Medulla oblongata (tissue), 1 donor: ENCODE data around the gene JAZF1.
"Not testable (repeated sequence)": the region's sequence is repeated elsewhere in the genome, so short reads cannot be mapped to it uniquely, and the experiment has no call there.

Source experiments
- DNase-seq: peaks from one replicate; pipeline ENCODE4 v3.0.0-alpha.2; 2015; ENCODE audit errors: extremely low spot score

Gene JAZF1

GRCh38 chr7:27914409-27914808 is 266.2 kb downstream of the JAZF1 start:
- DNase-seq: no peak

- no peak for DNase-seq
These were observed 267.8 kb downstream of the JAZF1 start for GRCh38 chr7:27912751-27913150.

DNA sequence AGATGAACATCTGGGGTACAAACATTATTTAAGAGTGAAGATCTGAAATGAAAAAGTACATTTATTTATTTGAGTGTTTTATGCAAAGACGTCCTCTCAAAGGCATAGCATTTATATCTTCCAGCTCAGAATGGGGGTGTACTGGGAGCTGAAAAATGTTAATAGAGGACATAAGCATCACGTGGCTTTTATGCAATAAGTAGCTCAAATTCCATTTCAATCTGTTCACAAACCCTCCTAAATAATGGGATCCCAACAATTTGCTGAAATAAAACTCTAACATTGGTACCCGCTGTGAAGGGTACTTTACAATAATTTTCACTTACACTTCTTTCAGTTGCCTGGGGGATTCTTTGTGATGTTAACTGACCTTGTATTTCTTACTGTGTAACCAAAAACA is 268.7 kb downstream of the JAZF1 start:
- DNase-seq: no peak

- no peak for DNase-seq
These were observed 270.3 kb downstream of the JAZF1 start for GRCh38 chr7:27910326-27910725.

DNA sequence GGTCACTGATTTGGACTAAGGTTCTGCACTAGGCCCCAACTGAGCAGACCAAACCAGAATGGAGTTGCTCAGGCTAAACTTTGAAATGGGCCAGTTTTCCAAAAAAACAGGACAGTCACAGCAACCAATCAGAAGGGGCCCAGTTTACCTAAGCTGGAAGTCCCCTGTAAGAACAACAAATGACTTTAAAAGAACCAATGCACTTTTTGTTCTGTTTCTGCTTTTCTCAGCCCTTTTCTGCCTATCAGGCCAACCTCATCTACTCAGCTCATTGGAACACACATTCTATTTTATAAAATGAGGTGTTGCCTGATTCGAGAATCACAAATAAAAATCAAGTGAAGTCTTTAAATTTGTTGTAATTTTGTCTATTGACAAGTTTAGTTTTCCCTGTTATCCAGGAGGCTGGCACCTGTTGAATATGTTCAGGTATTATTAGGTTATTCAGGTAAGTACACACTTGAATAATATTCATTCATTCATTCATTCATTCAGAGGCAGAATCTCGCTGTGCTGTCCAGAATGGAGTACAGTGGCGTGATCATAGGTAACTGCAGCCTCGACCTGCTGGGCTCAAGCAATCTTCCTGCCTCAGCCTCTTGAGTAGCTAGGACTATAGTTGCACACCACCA is 271.9 kb downstream of the JAZF1 start:
- no peak for DNase-seq

- no peak for DNase-seq
These were observed 274.1 kb downstream of the JAZF1 start for GRCh38 chr7:27906385-27907091.

DNA sequence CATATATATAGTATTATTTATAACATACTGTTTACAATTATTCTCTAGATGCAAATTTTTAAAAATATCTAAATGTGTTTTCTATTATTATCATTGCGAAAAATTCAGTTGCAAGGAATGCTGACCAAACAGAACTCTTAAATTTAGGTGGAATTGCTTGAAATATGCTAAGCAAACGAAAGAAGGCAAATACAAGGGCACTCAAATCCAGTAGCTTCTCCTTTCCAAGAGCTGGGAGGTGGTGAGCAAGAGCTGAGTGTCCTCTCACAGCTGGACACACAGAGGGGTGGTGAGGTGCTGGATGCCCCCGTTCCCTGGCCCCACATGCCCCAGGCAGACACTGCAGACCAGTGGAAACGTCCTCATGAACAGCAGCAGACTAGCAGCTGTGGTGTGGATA is 274.6 kb downstream of the JAZF1 start:
- no peak for DNase-seq

DNA sequence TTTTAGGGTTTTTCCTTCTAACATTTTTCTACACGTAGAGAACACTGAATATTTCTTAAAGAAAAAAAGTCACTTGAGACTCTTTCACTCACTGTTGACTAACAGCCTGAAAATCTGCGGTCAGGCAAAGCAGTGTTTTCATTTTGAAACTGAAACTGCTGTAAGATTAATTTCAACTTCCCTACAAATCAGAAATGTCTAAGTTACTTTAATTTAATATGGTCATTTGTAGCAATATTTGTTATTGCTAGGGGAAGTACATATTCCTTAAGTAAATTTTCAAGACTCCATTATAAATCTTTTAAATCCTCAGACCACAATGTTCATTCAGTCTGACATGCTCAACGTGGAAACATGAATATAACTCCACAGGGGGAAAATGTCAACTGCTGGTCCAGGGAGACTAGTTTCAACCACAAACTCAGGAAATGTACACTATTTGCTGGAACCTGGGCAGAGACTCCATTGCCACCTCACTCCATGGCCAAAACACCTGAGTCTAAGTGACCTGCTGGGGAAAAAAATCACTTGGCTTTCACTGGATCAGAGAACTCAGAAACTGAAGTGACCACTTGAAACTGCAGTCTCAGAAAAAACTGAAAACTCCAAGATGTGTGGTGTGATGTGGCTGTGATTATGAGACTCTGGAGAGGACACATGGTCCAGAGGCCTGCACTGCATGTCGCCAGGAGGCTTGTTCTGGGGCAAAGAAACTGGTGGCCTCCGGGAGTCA is 279.4 kb downstream of the JAZF1 start:
- DNase-seq: peak; percentile 64

DNA sequence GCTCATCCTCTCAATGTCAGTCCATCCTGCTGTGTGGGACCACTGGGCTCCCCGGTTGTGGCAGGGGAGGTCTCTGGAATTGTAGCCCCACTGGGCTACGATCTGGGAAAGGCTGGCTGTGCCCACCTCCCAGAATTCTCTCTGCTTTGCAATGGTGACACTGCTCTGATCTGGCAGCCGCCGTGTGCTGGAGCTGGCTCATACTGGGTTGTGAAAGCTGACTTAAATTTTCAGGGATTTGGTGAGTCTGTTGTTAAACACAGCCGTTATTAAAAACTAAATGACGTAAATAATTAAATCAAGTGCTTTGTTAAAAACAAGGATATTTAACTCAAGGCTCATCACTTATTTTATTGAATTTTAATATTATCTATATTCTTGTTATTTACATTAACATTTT is 280.6 kb downstream of the JAZF1 start:
- DNase-seq: no peak

- no peak for DNase-seq
These were observed 281.0 kb downstream of the JAZF1 start for GRCh38 chr7:27899601-27900000.

DNA sequence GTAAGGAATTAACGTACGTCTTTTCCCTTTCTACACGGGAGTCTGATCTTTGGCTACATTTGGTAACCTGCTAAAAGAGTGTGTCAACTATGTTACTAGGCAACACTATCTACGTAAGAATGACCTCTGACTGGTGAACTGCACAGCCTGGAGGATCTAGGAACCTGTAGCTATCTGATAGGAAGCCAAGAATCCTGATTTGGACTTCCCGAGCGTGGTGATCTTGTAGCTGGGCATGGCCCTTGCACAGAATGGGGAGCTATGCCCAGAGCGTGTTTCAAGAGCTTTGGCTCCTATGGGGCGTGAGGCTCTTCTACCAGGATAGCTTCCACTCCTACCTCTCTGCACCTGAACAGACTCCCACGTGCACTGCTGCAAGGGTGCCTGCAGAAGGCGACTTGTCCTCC is 283.2 kb downstream of the JAZF1 start:
- DNase-seq: no peak

DNA sequence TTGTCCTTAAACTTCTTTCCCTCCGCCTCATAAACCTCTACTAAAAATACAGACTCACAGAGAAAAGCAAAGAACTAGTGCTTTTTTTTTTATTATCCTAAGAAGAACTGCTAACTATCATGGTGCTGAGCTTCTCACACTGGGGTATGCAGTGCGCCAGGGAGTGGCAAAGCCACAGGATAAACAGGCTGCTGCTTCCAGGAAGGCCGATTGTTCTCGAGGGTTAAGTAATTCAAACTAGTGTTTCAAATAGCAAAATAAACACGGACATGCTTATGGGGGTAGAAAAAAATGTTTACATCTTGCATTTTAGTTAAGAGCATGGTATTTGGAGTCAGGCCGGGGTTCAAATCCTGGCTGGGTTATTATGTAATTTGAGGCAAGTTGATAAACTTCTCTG is 283.6 kb downstream of the JAZF1 start:
- DNase-seq: no peak

DNA sequence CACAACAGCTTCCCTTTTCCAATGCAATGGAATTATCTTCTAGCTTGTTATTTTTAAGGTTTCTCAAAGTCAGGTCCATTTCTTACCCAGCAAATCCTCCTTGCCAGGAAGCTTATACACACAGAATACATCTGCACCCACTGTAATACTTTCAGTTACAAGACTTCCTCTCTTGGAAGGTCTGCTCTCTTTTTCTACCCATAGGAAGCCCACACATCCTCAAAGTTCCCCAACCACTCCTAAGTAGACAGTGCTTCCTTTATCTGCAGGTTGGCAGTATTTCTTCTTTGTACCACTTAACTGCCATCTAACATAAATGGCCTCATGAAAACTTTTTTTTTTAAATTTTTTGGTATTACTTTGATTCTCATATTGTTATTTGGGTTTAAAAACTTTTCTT is 285.0 kb downstream of the JAZF1 start:
- peak; percentile 54 for DNase-seq

GRCh38 chr7:27890205-27890849 is 290.3 kb downstream of the JAZF1 start:
- DNase-seq: no peak

DNA sequence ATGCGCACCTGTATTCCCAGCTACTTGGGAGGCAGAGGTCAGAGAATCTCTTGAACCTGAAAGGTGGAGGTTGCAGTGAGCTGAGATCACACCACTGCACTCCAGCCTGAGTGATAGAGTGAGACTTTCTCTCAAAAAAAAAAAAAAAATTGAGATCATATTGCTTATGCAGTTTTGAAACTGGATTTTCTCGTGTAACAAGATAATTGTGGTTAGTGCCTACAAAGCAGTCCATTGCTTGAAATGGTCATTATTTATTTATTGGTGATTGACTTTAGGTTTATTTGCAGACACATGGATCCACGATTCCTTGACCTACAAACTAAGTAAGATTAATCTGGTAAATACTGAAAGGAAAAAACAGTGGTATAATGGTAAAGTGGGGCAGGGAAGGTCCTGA is 290.8 kb downstream of the JAZF1 start:
- no peak for DNase-seq

GRCh38 chr7:27888736-27889135 is 291.9 kb downstream of the JAZF1 start:
- no peak for DNase-seq

DNA sequence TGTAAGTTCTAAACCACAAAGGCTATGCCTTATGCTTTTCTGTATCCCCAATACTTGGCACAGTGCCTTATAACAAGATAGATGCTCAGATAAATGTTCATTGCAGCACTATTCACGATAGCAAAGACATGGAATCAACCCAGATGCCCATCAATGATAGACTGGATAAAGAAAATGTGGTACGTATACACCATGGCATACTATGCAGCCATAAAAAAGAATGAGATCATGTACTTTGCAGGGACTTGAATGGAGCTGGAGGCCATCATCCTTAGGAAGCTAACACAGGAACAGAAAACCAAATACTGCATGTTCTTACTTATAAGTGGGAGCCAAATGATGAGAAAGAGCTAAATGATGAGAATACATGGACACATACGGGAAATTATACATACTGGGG is 293.9 kb downstream of the JAZF1 start:
- not testable (repeated sequence) for DNase-seq

- DNase-seq: no peak
These were observed 294.9 kb downstream of the JAZF1 start for GRCh38 chr7:27885652-27886051.

DNA sequence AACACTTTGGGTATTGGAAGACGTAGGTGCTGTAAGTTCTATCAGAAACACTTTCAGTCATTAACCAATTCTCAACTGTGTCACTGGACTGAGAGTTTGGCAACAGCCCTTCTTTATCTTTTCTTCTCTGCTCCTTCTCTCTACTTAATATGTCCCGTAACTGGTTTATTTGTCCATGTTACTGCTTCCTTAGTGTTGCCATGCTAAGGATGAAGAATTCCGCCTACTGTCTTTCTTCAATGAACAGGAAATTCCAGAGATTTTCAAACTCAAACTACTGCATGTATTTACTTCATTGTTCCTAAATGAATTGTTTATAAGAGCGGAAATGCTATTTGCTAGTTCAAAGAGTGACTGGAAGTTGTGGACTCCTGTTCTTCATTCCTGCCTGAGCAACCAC is 296.9 kb downstream of the JAZF1 start:
- no peak for DNase-seq

DNA sequence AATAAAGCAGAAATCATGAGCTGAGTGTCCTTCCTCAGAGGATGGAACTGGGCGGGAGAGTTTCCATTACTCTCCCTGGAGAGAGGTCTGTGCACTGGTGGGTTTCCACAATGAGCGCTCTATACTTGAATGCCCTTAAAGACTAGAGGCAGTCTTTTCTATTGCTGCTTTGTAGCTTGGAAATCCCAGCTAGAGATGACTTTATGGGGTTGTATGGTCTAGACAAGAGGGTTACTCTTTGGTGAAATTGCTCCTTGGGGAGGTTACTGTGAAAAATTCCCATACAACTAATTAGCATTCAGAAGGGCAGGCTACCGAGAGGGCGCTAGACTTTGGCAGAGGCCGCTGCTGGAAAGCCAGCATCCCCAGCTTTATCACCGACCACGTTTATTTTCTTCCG is 303.8 kb downstream of the JAZF1 start:
- DNase-seq: no peak

DNA sequence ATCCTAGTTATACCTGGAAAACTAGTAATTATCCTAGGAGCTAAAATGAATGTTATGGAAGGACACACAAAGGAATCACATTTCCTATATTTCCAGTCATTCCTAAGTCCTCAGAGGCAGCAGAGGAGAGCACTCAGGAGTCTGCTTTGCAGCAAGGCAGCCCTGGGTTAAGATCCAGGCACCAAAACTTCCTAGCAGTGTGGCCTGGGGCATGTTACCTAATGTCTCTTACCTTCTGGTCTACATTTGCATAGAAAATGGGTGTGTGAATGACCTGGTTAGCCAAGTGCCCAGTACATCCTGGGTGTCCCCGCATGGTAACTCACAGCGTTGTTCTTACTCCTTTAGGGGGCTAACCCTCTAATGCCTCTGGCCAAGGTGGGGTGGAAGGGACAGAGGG is 304.8 kb downstream of the JAZF1 start:
- no peak for DNase-seq

GRCh38 chr7:27875061-27875460 is 305.5 kb downstream of the JAZF1 start:
- DNase-seq: no peak
